Neural cell (in vitro differentiated cells): ENCODE measurements around the gene HNRNPAB.

ENCODE experiments used
- EZH2 ChIP-seq: fragments of 200-600, 300-800 bp; shearing (Covaris generic), sonication (generic); IDR thresholded peaks from 2 replicates; pipeline ENCODE4 v1.6.1; 2014; ENCODE audit warnings: antibody characterized with exemption, low read length, borderline replicate concordance, mild to moderate bottlenecking; ENCODE audit not compliant: insufficient read depth, poor library complexity, severe bottlenecking
- POLR2AphosphoS5 ChIP-seq: IDR thresholded peaks from 2 replicates; pipeline ENCODE4 v1.6.1; 2012
- RAD21 ChIP-seq: fragments of 450-650 bp; conservative IDR thresholded peaks from 2 replicates; pipeline ENCODE4 v1.6.1; 2014; ENCODE audit warnings: antibody characterized with exemption, mild to moderate bottlenecking, moderate library complexity
- SMC3 ChIP-seq: fragments of 450-650 bp; conservative IDR thresholded peaks from 2 replicates; pipeline ENCODE4 v1.6.1; 2014; ENCODE audit warnings: antibody characterized with exemption, mild to moderate bottlenecking, moderate library complexity; ENCODE audit not compliant: poor library complexity
- TF ChIP-seq, protein P1 (sequence below): fragments of 450-650 bp; IDR thresholded peaks from 2 replicates; pipeline ENCODE4 v1.5.1; 2014; ENCODE audit warnings: antibody characterized with exemption, mild to moderate bottlenecking, moderate library complexity; ENCODE audit not compliant: poor library complexity, severe bottlenecking

DNA sequence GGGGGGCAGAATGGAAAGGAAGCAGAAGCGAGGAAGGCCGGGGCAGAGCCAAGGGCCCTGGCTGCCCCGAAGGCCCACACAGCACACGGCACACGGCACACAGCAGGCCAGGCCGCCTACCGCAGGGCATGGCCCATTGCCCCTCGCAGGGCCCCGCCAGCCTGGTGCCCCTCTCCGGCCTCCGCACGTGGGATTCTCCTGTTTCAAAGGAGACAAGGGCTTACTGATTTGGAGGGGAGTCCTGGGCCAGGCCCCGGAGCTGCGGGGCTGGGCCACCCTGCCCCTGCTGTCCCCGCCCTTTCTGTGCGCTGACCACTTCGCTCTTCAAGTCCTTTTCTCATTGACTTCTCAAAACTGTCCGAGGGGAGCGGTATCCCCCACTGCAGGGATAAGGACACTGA lies 36.0 kb downstream of the HNRNPAB start:
- TF ChIP-seq, protein P1, sequence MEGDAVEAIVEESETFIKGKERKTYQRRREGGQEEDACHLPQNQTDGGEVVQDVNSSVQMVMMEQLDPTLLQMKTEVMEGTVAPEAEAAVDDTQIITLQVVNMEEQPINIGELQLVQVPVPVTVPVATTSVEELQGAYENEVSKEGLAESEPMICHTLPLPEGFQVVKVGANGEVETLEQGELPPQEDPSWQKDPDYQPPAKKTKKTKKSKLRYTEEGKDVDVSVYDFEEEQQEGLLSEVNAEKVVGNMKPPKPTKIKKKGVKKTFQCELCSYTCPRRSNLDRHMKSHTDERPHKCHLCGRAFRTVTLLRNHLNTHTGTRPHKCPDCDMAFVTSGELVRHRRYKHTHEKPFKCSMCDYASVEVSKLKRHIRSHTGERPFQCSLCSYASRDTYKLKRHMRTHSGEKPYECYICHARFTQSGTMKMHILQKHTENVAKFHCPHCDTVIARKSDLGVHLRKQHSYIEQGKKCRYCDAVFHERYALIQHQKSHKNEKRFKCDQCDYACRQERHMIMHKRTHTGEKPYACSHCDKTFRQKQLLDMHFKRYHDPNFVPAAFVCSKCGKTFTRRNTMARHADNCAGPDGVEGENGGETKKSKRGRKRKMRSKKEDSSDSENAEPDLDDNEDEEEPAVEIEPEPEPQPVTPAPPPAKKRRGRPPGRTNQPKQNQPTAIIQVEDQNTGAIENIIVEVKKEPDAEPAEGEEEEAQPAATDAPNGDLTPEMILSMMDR, result no peak
- TF ChIP-seq EZH2 (no peak), POLR2AphosphoS5 (no peak), SMC3 (no peak), RAD21 (no peak)
